Lower leg skin (tissue), 3 donors: ENCODE results near the gene C19orf33.

Experiments
- CTCF ChIP-seq, 3 donors: fragments of 450-650 bp; IDR thresholded peaks; one replicate each; pipeline ENCODE4 v1.5.1; 2016; ENCODE audit warnings: antibody characterized with exemption in 3 of 3, mild to moderate bottlenecking in 3 of 3, moderate library complexity in 2 of 3
- POLR2A ChIP-seq, 2 donors: fragments of 450-650 bp; IDR thresholded peaks; one replicate each; pipeline ENCODE4 v1.6.1; 2016 to 2017; ENCODE audit warnings: antibody characterized with exemption in 2 of 2, mild to moderate bottlenecking in 1 of 2, moderate library complexity in 1 of 2

- TF ChIP-seq CTCF (IDR thresholded peaks at IDR 0.05), result no peak
- no peak for TF ChIP-seq POLR2A (IDR thresholded peaks at IDR 0.05)
These were observed 3.5 kb downstream of the C19orf33 start for GRCh38 chr19:38307597-38307996.
